ENCODE measurements around the gene BICDL1.

The BICDL1 gene

GRCh38 chr12:120134307-120134980 lies 145.4 kb downstream of the BICDL1 start:
- DNase-seq: no peak

GRCh38 chr12:120136093-120136770 lies 147.2 kb downstream of the BICDL1 start:
- DNase-seq: no peak

GRCh38 chr12:120137833-120138232 lies 148.8 kb downstream of the BICDL1 start:
- no peak for DNase-seq

GRCh38 chr12:120138366-120138765 lies 149.3 kb downstream of the BICDL1 start:
- no peak for DNase-seq

GRCh38 chr12:120139958-120140357 lies 150.9 kb downstream of the BICDL1 start:
- DNase-seq: no peak

GRCh38 chr12:120140603-120141002 lies 151.6 kb downstream of the BICDL1 start:
- no peak for DNase-seq

- no peak for DNase-seq
Measured at GRCh38 chr12:120141336-120141735, 152.3 kb downstream of the BICDL1 start.

- no peak for DNase-seq
Measured at GRCh38 chr12:120142231-120142877, 153.3 kb downstream of the BICDL1 start.
